OCI-LY7 (cell line): ENCODE data around the gene RTBDN. TPM values are rescaled to one million over a fixed set of nuclear protein-coding genes. Genes with fewer than 3 reads are reported as not detected.

Source experiments
- BruUV-seq: library from RNA; stranded (reverse); fragments of 400-500 nt; replicated peaks from 2 replicates; lab custom pipeline; 2021; lab: Mats Ljungman, UMichigan
- CTCF ChIA-PET: fragments of 300-600 bp; sonication (Branson Sonifier 250); formaldehyde crosslinking; loops from one replicate; lab custom pipeline; 2022; ENCODE audit warnings: antibody characterized with exemption; ENCODE audit not compliant: unreplicated experiment; lab: Charles Lee
- POLR2A ChIA-PET: fragments of 300-600 bp; sonication (Branson Sonifier 250); formaldehyde crosslinking; loops from one replicate; lab custom pipeline; 2022; ENCODE audit warnings: antibody characterized with exemption; lab: Charles Lee
- DNase-seq: peaks from one replicate; pipeline ENCODE4 v3.0.0-alpha.2; 2015; ENCODE audit warnings: low spot score
- H2AFZ ChIP-seq: fragments of 200-600 bp; sonication (generic), shearing (Covaris generic); 2 replicates; pipeline ENCODE4 v1.6.1; 2014; ENCODE audit warnings: mild to moderate bottlenecking, antibody characterized with exemption, low read length, moderate library complexity
- H3K27ac ChIP-seq: fragments of 200-600 bp; sonication (generic); 2 replicates; pipeline ENCODE4 v1.5.1; 2014; ENCODE audit warnings: mixed run types, low read depth, mild to moderate bottlenecking, moderate library complexity, low read length, inconsistent platforms; ENCODE audit not compliant: poor library complexity, severe bottlenecking
- H3K36me3 ChIP-seq: fragments of 200-600 bp; sonication (generic); 2 replicates; pipeline ENCODE4 v1.6.1; 2014; ENCODE audit warnings: mild to moderate bottlenecking, antibody characterized with exemption, low read length, moderate library complexity, mixed read lengths; ENCODE audit not compliant: insufficient read depth
- H3K4me1 ChIP-seq: fragments of 200-600 bp; sonication (generic); 2 replicates; pipeline ENCODE4 v1.5.1; 2014; ENCODE audit warnings: mild to moderate bottlenecking, low read length; ENCODE audit not compliant: insufficient read depth, poor library complexity, severe bottlenecking
- H3K4me2 ChIP-seq: fragments of 200-600 bp; sonication (generic); 2 replicates; pipeline ENCODE4 v1.6.1; 2014; ENCODE audit warnings: mild to moderate bottlenecking, low read length
- H3K4me3 ChIP-seq: fragments of 200-600 bp; sonication (generic); 2 replicates; pipeline ENCODE4 v1.5.1; 2014; ENCODE audit warnings: mild to moderate bottlenecking, low read depth, low read length; ENCODE audit not compliant: poor library complexity, severe bottlenecking
- H3K79me2 ChIP-seq: fragments of 200-600 bp; sonication (generic); 2 replicates; pipeline ENCODE4 v1.6.1; 2016; ENCODE audit warnings: low read depth, mild to moderate bottlenecking, low read length, moderate library complexity, mixed read lengths; ENCODE audit not compliant: insufficient read depth
- H3K9me2 ChIP-seq: fragments of 200-600 bp; sonication (generic); 2 replicates; pipeline ENCODE4 v1.6.1; 2016; ENCODE audit warnings: mild to moderate bottlenecking, low read length, mixed read lengths; ENCODE audit not compliant: insufficient read depth
- H3K9me3 ChIP-seq: fragments of 200-600 bp; sonication (generic); 2 replicates; pipeline ENCODE4 v1.6.1; 2014; ENCODE audit warnings: mild to moderate bottlenecking, mixed run types, low read length, mixed read lengths
- H4K20me1 ChIP-seq: fragments of 200-600 bp; sonication (generic); 2 replicates; pipeline ENCODE4 v1.6.1; 2014; ENCODE audit warnings: mild to moderate bottlenecking, antibody characterized with exemption, low read length, moderate library complexity, mixed read lengths; ENCODE audit not compliant: insufficient read depth
- EZH2phosphoT487 ChIP-seq: fragments of 200-600 bp; sonication (generic); IDR thresholded peaks from 2 replicates; pipeline ENCODE4 v1.6.1; 2018; ENCODE audit warnings: low read depth, borderline replicate concordance, mild to moderate bottlenecking, mixed run types, antibody characterized with exemption, low read length, moderate library complexity, mixed read lengths
- intact Hi-C: fragments of 100-400 bp; cut with micrococcal nuclease; formaldehyde crosslinking; loops from one replicate; pipeline ENCODE4 v1.10.0; 2022; ENCODE audit not compliant: unreplicated experiment
- total RNA-seq, 2 experiments: library from RNA; depleted of rRNA in 1 of 2; stranded (reverse); fragments of >200 nt in 1 of 2; shearing (Covaris generic) in 1 of 2; gene quantifications; 2 replicates each; pipeline ENCODE4 v1.2.3, GENCODE V29; 2014 to 2022
- TF ChIP-seq, protein P1 (sequence below): fragments of 200-600 bp; sonication (generic); conservative IDR thresholded peaks from 2 replicates; pipeline ENCODE4 v1.5.1; 2014; ENCODE audit warnings: mild to moderate bottlenecking, antibody characterized with exemption, low read length, moderate library complexity, mixed read lengths

The RTBDN gene
- total RNA-seq, 2 experiments from 2014 or later = 1.2 TPM; not detected in 1

DNA sequence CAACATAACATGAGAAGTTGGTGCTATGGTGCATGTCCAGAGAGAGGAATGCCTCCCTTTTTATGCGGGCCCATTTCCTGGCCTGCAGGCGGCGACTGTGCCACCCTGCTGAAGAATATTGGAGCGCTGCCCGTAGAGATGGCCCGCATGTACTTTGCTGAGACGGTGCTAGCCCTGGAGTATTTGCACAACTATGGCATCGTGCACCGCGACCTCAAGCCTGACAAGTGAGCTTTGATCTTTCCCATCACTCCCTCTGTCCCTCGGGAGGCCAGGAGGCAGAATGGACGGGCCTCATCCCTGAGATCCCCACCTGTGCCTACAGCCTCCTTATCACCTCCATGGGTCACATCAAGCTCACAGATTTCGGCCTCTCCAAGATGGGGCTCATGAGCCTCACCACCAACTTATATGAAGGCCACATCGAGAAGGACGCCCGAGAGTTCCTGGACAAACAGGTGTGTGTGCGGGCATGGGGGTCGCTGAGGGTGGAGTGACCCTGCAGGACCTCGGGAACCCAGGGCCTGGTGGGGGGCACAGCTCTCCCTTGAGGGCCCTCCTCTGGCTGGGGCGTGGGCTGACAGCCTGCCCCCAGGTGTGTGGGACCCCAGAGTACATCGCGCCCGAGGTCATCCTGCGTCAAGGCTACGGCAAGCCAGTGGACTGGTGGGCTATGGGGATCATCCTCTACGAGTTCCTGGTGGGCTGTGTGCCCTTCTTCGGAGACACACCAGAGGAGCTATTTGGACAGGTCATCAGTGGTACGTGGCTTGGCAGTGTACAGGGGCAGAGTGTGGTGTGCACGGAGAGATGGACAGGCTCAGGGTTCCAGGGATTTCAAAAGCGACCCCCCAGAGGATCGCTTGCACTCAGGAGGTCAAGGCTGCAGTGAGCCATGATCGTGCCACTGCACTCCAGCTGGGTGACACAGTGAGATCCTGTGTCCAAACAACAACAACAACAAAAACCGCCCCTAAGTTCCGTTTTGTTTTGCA, 30.6 kb upstream of the RTBDN start:
- Histone ChIP-seq H2AFZ (no peak overlapping the region), H3K9me3 (no peaks in the 10 kb centered on the region), H3K9me2 (no peaks in the 10 kb centered on the region), H3K4me2 (no peak overlapping the region), H3K27ac (no peak overlapping the region), H4K20me1 (no peaks in the 10 kb centered on the region), H3K4me3 (no peak overlapping the region), H3K4me1 (peaks cover 14% of the 10 kb centered on the region), H3K79me2 (no peaks in the 10 kb centered on the region), H3K36me3 (no peaks in the 10 kb centered on the region)
- intact Hi-C loops = no loop called here
- no peak for TF ChIP-seq EZH2phosphoT487
- TF ChIP-seq, protein P1, sequence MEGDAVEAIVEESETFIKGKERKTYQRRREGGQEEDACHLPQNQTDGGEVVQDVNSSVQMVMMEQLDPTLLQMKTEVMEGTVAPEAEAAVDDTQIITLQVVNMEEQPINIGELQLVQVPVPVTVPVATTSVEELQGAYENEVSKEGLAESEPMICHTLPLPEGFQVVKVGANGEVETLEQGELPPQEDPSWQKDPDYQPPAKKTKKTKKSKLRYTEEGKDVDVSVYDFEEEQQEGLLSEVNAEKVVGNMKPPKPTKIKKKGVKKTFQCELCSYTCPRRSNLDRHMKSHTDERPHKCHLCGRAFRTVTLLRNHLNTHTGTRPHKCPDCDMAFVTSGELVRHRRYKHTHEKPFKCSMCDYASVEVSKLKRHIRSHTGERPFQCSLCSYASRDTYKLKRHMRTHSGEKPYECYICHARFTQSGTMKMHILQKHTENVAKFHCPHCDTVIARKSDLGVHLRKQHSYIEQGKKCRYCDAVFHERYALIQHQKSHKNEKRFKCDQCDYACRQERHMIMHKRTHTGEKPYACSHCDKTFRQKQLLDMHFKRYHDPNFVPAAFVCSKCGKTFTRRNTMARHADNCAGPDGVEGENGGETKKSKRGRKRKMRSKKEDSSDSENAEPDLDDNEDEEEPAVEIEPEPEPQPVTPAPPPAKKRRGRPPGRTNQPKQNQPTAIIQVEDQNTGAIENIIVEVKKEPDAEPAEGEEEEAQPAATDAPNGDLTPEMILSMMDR = no peak
- CTCF ChIA-PET = no interaction called here
- no peak for DNase-seq
- BruUV-seq = no TSS peak
- POLR2A ChIA-PET = interaction anchor here (0.5 to 1.8 kb wide), 2 partner anchors 8 to 16 kb away, joined by 3 to 4 read pairs; partner anchors contain the start of gene DNASE2

- H3K27ac ChIP-seq = no peak overlapping the region
- TF ChIP-seq EZH2phosphoT487 = no peak
- TF ChIP-seq, protein P1 = no peak
- DNase-seq = no peak
- no peak overlapping the region for H3K4me3 ChIP-seq
- no peaks in the 10 kb centered on the region for H3K79me2 ChIP-seq
- H3K36me3 ChIP-seq = no peaks in the 10 kb centered on the region
- ChIA-PET CTCF (no interaction called here), POLR2A (interaction anchor here (1.8 kb wide), 1 partner anchor 17 kb away, joined by 4 read pairs; the partner anchor contains the start of gene DNASE2)
- no peaks in the 10 kb centered on the region for H3K9me2 ChIP-seq
- no peak overlapping the region for H2AFZ ChIP-seq
- no peaks in the 10 kb centered on the region for H4K20me1 ChIP-seq
- no peaks in the 10 kb centered on the region for H3K9me3 ChIP-seq
- H3K4me1 ChIP-seq = peaks cover 14% of the 10 kb centered on the region
- no TSS peak for BruUV-seq
- no peak overlapping the region for H3K4me2 ChIP-seq
- intact Hi-C loops = no loop called here
Measured at GRCh38 chr19:12864143-12864542, 29.8 kb upstream of the RTBDN start.
